OCI-LY1 (cell line): ENCODE results near the gene HACD2.

Source experiments
- H2AFZ ChIP-seq: fragments of 200-600 bp; sonication (generic), shearing (Covaris generic); 2 replicates; pipeline ENCODE4 v1.6.0; 2014; ENCODE audit warnings: antibody characterized with exemption, mild to moderate bottlenecking, low read length
- H3F3A ChIP-seq: fragments of 200-600 bp; sonication (generic), shearing (Covaris generic); 2 replicates; pipeline ENCODE4 v1.6.0; 2014; ENCODE audit warnings: mild to moderate bottlenecking, antibody characterized with exemption, low read length, moderate library complexity; ENCODE audit not compliant: insufficient read depth
- H3K27ac ChIP-seq: fragments of 200-600 bp; sonication (generic); 2 replicates; pipeline ENCODE4 v1.5.1; 2014; ENCODE audit warnings: low read length, mixed run types, mild to moderate bottlenecking, low read depth; ENCODE audit not compliant: poor library complexity, severe bottlenecking
- H3K27me3 ChIP-seq: fragments of 200-600 bp; sonication (generic); 2 replicates; pipeline ENCODE4 v1.6.0; 2014; ENCODE audit warnings: antibody characterized with exemption, mild to moderate bottlenecking, low read length, moderate library complexity; ENCODE audit not compliant: insufficient read depth
- H3K36me3 ChIP-seq: fragments of 200-600 bp; sonication (generic); 2 replicates; pipeline ENCODE4 v1.6.1; 2014; ENCODE audit warnings: mild to moderate bottlenecking, antibody characterized with exemption, low read length, moderate library complexity, mixed read lengths; ENCODE audit not compliant: insufficient read depth
- H3K4me1 ChIP-seq: fragments of 200-600 bp; sonication (generic); 2 replicates; pipeline ENCODE4 v1.5.1; 2014; ENCODE audit warnings: mild to moderate bottlenecking, low read length, moderate library complexity; ENCODE audit not compliant: insufficient read depth, severe bottlenecking
- H3K4me2 ChIP-seq: fragments of 200-600 bp; sonication (generic), shearing (Covaris generic); 2 replicates; pipeline ENCODE4 v1.6.1; 2014; ENCODE audit warnings: low read length
- H3K4me3 ChIP-seq: fragments of 200-600 bp; sonication (generic); 2 replicates; pipeline ENCODE4 v1.5.1; 2014; ENCODE audit warnings: low read length, low read depth, mild to moderate bottlenecking, mixed read lengths; ENCODE audit not compliant: poor library complexity, severe bottlenecking
- H3K79me2 ChIP-seq: fragments of 200-600 bp; shearing (Covaris generic); 2 replicates; pipeline ENCODE4 v1.6.1; 2016; ENCODE audit warnings: mixed run types, low read length, mixed read lengths; ENCODE audit not compliant: insufficient read depth
- H3K9ac ChIP-seq: fragments of 200-600 bp; sonication (generic), shearing (Covaris generic); 2 replicates; pipeline ENCODE4 v1.6.1; 2014; ENCODE audit warnings: mild to moderate bottlenecking, low read length, mixed read lengths
- H3K9me2 ChIP-seq: fragments of 200-600 bp; sonication (generic), shearing (Covaris generic); 2 replicates; pipeline ENCODE4 v1.6.1; 2014; ENCODE audit warnings: low read depth, mild to moderate bottlenecking, low read length, mixed read lengths
- H3K9me3 ChIP-seq: fragments of 200-600 bp; shearing (Covaris generic); 2 replicates; pipeline ENCODE4 v1.6.1; 2014; ENCODE audit warnings: low read length, mixed read lengths
- H4K20me1 ChIP-seq: fragments of 200-600 bp; sonication (generic), shearing (Covaris generic); 2 replicates; pipeline ENCODE4 v1.6.0; 2016; ENCODE audit warnings: mild to moderate bottlenecking, low read length; ENCODE audit not compliant: insufficient read depth
- EZH2 ChIP-seq: fragments of 200-600 bp; sonication (generic), shearing (Covaris generic); IDR thresholded peaks from 2 replicates; pipeline ENCODE4 v1.8.0; 2017; ENCODE audit warnings: borderline replicate concordance, mixed run types, mild to moderate bottlenecking, antibody characterized with exemption, low read length, moderate library complexity, mixed read lengths
- TF ChIP-seq, protein P1 (sequence below): fragments of 200-600 bp; sonication (generic), shearing (Covaris generic); IDR thresholded peaks from 2 replicates; pipeline ENCODE4 v1.5.1; 2017; ENCODE audit warnings: mild to moderate bottlenecking, antibody characterized with exemption, low read length, moderate library complexity, mixed read lengths

HACD2 gene

DNA sequence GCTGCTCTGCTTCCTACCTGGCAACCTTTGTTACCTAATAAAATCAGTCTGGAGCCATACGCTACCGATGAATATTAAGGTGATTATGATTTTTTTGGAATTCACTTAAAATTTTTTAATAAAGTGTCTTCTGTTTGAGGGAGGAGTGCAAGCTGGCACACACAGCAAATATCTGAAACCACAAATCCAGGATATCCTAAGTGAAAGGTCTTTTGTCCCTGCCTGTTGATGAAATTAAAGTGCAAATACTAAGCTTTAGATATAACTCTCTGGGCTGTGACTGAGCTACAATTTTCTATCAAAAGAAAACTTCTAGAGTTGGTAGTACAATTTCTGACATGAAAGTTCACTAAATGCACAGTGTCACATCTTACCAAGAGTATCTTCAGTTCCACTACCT, 23.7 kb downstream of the HACD2 start:
- H3K79me2 ChIP-seq, result no peaks in the 10 kb centered on the region
- H3K4me2 ChIP-seq, result no peak overlapping the region
- H3K27ac ChIP-seq, result no peak overlapping the region
- no peak overlapping the region for H2AFZ ChIP-seq
- H3F3A ChIP-seq, result no peaks in the 10 kb centered on the region
- H3K9me2 ChIP-seq, result no peaks in the 10 kb centered on the region
- H3K36me3 ChIP-seq, result no peaks in the 10 kb centered on the region
- no peaks in the 10 kb centered on the region for H4K20me1 ChIP-seq
- no peaks in the 10 kb centered on the region for H3K4me1 ChIP-seq
- H3K4me3 ChIP-seq, result no peak overlapping the region
- H3K9ac ChIP-seq, result no peak overlapping the region
- no peaks in the 10 kb centered on the region for H3K9me3 ChIP-seq
- TF ChIP-seq EZH2, result no peak
- TF ChIP-seq, protein P1, sequence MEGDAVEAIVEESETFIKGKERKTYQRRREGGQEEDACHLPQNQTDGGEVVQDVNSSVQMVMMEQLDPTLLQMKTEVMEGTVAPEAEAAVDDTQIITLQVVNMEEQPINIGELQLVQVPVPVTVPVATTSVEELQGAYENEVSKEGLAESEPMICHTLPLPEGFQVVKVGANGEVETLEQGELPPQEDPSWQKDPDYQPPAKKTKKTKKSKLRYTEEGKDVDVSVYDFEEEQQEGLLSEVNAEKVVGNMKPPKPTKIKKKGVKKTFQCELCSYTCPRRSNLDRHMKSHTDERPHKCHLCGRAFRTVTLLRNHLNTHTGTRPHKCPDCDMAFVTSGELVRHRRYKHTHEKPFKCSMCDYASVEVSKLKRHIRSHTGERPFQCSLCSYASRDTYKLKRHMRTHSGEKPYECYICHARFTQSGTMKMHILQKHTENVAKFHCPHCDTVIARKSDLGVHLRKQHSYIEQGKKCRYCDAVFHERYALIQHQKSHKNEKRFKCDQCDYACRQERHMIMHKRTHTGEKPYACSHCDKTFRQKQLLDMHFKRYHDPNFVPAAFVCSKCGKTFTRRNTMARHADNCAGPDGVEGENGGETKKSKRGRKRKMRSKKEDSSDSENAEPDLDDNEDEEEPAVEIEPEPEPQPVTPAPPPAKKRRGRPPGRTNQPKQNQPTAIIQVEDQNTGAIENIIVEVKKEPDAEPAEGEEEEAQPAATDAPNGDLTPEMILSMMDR, result no peak
- no peaks in the 10 kb centered on the region for H3K27me3 ChIP-seq

DNA sequence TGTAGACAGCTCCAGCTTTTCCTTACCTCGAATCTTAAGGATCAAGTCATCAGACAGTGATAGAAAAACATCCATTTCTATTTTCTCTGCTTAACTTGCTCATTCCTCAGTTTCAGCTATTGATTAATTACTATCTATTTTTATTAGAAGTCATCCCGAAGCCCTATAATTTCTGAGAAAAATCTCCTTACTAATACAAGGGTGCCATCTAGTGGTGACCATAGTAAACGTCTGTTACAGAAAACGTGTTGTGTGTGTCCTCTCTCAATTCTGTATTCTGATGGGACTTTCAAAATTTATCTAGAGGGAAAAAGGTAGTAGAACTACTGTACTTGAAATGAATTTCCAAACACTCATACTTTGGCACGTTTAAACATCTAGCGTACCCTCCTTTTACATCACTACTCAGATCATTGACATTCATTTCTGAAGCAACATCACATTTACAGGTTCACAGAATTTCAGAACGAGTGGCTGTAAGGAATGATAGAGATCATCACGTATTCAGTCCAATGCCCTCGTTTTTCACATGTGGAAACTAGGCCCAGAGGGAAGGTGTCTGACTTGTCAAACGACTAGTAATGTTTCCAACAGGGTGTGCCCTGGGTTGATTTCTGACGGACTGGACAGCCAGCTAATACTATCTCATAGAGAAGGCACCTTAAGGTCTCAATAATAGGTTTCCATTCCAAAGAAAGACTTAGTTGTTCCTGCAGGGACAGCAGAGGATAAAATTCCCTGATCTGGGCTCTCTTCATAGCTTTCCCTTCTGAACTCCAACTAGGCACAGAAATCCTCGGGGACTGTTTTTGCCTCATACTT, 25.6 kb downstream of the HACD2 start:
- no peaks in the 10 kb centered on the region for H4K20me1 ChIP-seq
- H3K9me3 ChIP-seq, result peaks cover 4% of the 10 kb centered on the region; the same call in 1 of the 2 replicates
- TF ChIP-seq, protein P1, result peak; percentile 78
- TF ChIP-seq EZH2, result no peak
- no peaks in the 10 kb centered on the region for H3K36me3 ChIP-seq
- H3K9me2 ChIP-seq, result no peaks in the 10 kb centered on the region
- no peak overlapping the region for H3K4me3 ChIP-seq
- H3K27me3 ChIP-seq, result no peaks in the 10 kb centered on the region
- H2AFZ ChIP-seq, result no peak overlapping the region
- no peak overlapping the region for H3K9ac ChIP-seq
- no peaks in the 10 kb centered on the region for H3K79me2 ChIP-seq
- H3K4me1 ChIP-seq, result no peaks in the 10 kb centered on the region
- H3F3A ChIP-seq, result no peaks in the 10 kb centered on the region
- H3K4me2 ChIP-seq, result no peak overlapping the region
- no peak overlapping the region for H3K27ac ChIP-seq

DNA sequence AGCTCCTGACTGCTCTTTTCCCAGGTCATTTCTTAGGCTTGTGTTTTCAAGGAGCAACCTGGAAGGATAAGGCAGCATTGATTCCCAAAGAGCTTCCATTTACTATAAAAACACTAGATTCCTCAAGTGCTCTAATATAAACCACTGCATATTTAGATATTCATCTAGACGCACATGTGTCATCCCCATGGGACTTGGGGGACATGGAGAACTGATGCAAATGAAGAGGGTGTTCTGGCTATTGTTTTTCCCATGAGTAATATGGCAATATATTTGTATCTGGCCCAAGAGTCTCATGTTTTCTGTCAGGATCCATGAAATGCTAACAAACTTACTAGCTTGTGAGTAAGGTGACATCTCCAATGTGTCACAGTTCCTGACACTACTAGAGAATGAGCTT, 31.3 kb downstream of the HACD2 start:
- Histone ChIP-seq H3K9me2 (no peaks in the 10 kb centered on the region), H4K20me1 (no peaks in the 10 kb centered on the region), H3K4me3 (no peak overlapping the region), H3K36me3 (no peaks in the 10 kb centered on the region), H3K4me2 (no peak overlapping the region), H3K27me3 (no peaks in the 10 kb centered on the region), H3K27ac (no peak overlapping the region), H3K4me1 (no peaks in the 10 kb centered on the region), H3K9me3 (peaks cover 4% of the 10 kb centered on the region; the same call in 1 of the 2 replicates), H2AFZ (no peak overlapping the region), H3F3A (no peaks in the 10 kb centered on the region), H3K79me2 (no peaks in the 10 kb centered on the region), H3K9ac (no peak overlapping the region)
- TF ChIP-seq, protein P1, result no peak
- TF ChIP-seq EZH2, result no peak
